K562 (cell line): ENCODE results near the gene CBL. TPM values are rescaled to one million over a fixed set of nuclear protein-coding genes. Genes with fewer than 3 reads are reported as not detected.

Experiments
- ATF7 ChIP-seq: fragments of 450-650 bp; IDR thresholded peaks from 2 replicates; pipeline ENCODE4 v1.7.1; 2014; ENCODE audit warnings: mild to moderate bottlenecking, moderate library complexity
- JUND ChIP-seq, 2 experiments: IDR thresholded peaks; 2 replicates in 1 of 2; 3 replicates in 1 of 2; pipeline ENCODE4 v1.6.1; 2011; ENCODE audit warnings: borderline replicate concordance in 2 of 2, low read depth in 2 of 2, low read length in 2 of 2, improper control_type of control experiment in 1 of 2, missing biosample characterization in 1 of 2, missing genetic modification characterization in 1 of 2, missing genetic modification reagents in 1 of 2
- KDM2B ChIP-seq: fragments of 250-450 bp; sonication (Bioruptor Pico); IDR thresholded peaks from 2 replicates; pipeline ENCODE4 v1.8.0; 2021; ENCODE audit warnings: mild to moderate bottlenecking, moderate library complexity
- MGA ChIP-seq: fragments of 450-650 bp; IDR thresholded peaks from 2 replicates; pipeline ENCODE4 v1.6.1; 2016; ENCODE audit warnings: mild to moderate bottlenecking, moderate library complexity
- SMARCA5 ChIP-seq: fragments of 450-650 bp; IDR thresholded peaks from 2 replicates; pipeline ENCODE4 v1.6.1; 2016
- ZKSCAN3 ChIP-seq: fragments of 250-450 bp; sonication (Bioruptor Pico); IDR thresholded peaks from 2 replicates; pipeline ENCODE4 v1.4.0; 2020
- ZMIZ1 ChIP-seq, 2 experiments: fragments of 150-350 bp in 1 of 2; IDR thresholded peaks; 2 replicates each; pipeline ENCODE4 v1.6.1; 2012 to 2016; ENCODE audit warnings: low read depth in 2 of 2, low read length in 2 of 2, mild to moderate bottlenecking in 1 of 2, moderate library complexity in 1 of 2
- ZNF280B ChIP-seq: fragments of 250-450 bp; sonication (Bioruptor Pico); IDR thresholded peaks from 2 replicates; pipeline ENCODE4 v1.5.1; 2021; ENCODE audit warnings: mild to moderate bottlenecking
- ZNF785 ChIP-seq: fragments of 250-450 bp; sonication (Bioruptor Pico); IDR thresholded peaks from 2 replicates; pipeline ENCODE4 v1.4.0; 2020; ENCODE audit warnings: mild to moderate bottlenecking
- polyA plus RNA-seq, 8 experiments: library from polyadenylated mRNA; depleted of rRNA in 4 of 8; stranded (reverse) in 5 of 8; unstranded in 3 of 8; fragments of >200 nt; fragmentation: Nextera tagmentation in 2 of 8; fragmentation: Illumina TruSeq in 1 of 8; extraction: Ambion mirVana in 2 of 8; extraction: Trizol in 1 of 8; gene quantifications; 2 replicates each; pipeline versions ENCODE4 v1.2.1 to v1.2.3, GENCODE V29; 2011 to 2014; ENCODE audit warnings: inconsistent platforms in 1 of 8, missing spikeins in 1 of 8
- total RNA-seq, 7 experiments: library from RNA; depleted of rRNA in 6 of 7; stranded (reverse); fragments of >200 nt in 6 of 7; fragmentation: Illumina TruSeq in 2 of 7; extraction: Trizol in 2 of 7; gene quantifications; 2 replicates each; pipeline versions ENCODE4 v1.2.1 to v1.2.3, GENCODE V29; 2011 to 2021; ENCODE audit warnings: low replicate concordance in 1 of 7

Gene CBL
- total and polyA plus RNA-seq, 9 of the 15 experiments (the other 6 are each of a cell fraction or from before 2014, with no cell fraction given): 3.2 to 24.9 (median 9.9) TPM

GRCh38 chr11:119334174-119334930, 128.2 kb downstream of the CBL start, which contains the start of gene RNF26 (continued):
- TF ChIP-seq MGA (no peak), ZNF280B (CRISPR knock-in tag) (no peak), ZKSCAN3 (CRISPR knock-in tag) (no peak), SMARCA5 (no peak), ZMIZ1 (IDR thresholded peaks at IDR 0.05; ENCODE audit: low read depth in 2 of 2, low read length in 2 of 2) (no peak), KDM2B (CRISPR knock-in tag) (no peak), ATF7 (peak; percentile 62), JUND (IDR thresholded peaks at IDR 0.05; ENCODE audit: borderline replicate concordance, low read depth, low read length) (peak; percentile 44; the same call in 1 of the 2 replicates), JUND (tag; IDR thresholded peaks at IDR 0.05; ENCODE audit: borderline replicate concordance, low read depth, low read length) (no peak), ZNF785 (CRISPR knock-in tag) (no peak)
